Umbilical cord (tissue), 2 donors: ENCODE data around the gene MAMDC4. TPM values are rescaled to one million over a fixed set of nuclear protein-coding genes. Genes with fewer than 3 reads are reported as not detected.
"Not testable (repeated sequence)": the region's sequence is repeated elsewhere in the genome, so short reads cannot be mapped to it uniquely, and the experiment has no call there.

ENCODE experiments used
- DNase-seq: peaks from one replicate; pipeline ENCODE4 v3.0.0-alpha.2; 2015; ENCODE audit warnings: low spot score
- total RNA-seq: library from RNA; depleted of rRNA; stranded (reverse); fragments of >200 nt; gene quantifications from one replicate; pipeline ENCODE4 v1.2.3, GENCODE V29; 2014; ENCODE audit warnings: low replicate concordance; ENCODE audit not compliant: insufficient read depth

Gene MAMDC4
- total RNA-seq, 1 donor from 2014 or later = 4.6 TPM

DNA sequence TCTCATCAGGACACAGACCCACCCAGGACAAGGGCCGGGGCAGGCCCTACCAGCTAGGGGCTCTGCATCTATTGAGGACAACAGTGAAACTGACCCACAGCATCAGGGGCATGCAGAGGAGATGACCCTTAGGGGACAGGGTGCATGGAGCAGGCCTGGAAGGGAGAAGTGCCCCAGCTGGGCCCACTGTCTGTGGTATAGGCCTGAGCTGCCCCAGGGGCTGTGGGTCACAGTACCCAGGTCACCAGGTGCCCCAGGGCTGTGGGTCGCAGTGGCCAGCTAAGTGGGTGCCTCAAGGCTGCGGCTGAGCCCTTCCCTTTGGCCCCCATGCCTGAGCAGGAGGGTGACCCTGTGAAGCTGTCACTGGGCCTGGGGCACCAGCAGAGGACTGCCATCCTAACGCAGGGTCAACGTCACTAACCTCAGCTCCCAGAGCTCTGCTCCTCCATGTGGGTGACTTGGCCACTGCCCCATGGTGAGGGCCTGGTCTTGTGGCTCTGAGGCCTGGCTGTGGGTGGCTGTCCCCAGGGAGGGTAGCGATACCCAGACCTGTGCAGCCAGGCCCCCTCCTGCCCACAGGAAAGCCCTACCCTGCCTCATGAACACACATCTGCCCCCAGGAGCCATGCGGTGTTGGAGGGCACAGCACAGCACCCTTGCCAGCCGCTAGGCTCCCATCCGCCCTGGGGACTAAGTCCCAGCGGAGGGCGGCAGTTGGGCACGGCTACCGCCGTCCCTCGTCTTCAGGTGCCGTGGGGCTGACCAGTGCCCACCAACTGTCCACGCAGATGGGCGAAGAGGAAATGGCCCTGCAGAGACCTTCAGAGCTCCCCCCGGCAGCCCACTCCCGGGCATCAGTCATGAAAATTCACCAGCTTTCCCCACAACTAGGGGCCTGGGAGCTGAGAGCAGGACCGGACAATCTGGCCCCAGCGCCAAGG, 9.1 kb downstream of the MAMDC4 start:
- no peak for DNase-seq

DNA sequence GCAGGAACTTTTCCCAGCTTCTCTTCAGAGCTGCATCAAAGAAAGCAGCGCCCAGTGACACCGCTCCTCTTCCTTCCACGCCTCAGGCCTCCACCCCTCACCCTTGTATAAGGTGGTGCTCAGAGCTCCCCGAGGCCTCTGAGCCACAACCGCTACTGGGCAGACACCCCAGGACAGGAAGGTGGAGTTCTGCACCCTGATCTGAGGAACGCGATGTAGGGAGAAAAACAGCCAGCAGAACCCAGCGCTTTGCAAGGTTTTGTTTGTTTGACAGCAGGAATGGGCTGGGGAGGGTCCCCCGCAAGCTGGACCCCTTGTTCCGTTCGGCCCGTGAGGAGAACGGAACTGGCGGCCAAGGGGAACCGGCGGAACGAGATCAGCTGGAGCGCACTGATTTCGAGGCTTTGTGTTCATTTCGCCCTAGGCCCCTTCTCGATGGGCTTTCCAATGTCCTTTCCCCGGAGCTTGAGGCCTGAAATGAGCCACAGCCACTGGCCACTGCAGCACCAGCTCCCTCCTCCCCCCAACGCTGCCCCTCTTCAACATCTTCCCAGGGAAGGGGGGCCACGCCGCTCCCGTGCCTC, 9.8 kb downstream of the MAMDC4 start:
- no peak for DNase-seq

- DNase-seq = no peak
These were observed 10.9 kb downstream of the MAMDC4 start for GRCh38 chr9:136862849-136863622.

GRCh38 chr9:136863623-136864273, 11.6 kb downstream of the MAMDC4 start:
- no peak for DNase-seq

DNA sequence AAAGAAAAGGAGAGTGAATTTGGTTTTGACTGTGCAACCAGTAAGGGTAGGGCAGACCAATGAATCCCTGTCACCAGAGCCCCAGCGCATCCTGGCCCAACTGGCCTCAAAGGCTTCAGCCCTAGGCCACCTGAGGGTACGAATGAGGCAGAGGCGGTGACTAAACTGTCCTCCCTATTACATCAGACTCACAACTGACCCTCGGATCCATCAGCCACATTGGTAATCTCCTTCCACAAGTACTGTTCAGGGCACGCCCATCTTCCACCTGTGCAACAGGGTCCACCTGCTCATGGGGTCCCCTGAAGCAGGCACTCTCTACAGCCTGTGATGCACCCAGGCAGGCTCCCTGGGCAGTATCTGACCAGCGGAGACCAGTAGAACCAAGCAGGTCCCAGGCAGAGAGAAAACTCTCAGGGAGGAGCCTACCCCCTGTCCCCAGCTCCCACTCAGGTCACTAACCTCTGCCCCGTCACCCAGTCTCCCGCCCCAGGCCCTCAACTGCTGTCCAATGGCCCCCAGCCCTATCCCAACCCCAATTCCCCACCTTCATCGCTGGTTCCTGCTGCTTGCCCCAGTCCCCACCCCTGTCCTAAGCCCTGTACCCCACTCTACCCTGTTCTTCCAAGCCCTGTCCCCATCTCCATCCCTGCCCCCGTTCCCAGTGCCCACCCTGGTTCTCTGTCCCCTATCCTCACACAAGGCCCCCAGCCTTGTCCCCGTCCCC, 13.1 kb downstream of the MAMDC4 start:
- no peak for DNase-seq

DNA sequence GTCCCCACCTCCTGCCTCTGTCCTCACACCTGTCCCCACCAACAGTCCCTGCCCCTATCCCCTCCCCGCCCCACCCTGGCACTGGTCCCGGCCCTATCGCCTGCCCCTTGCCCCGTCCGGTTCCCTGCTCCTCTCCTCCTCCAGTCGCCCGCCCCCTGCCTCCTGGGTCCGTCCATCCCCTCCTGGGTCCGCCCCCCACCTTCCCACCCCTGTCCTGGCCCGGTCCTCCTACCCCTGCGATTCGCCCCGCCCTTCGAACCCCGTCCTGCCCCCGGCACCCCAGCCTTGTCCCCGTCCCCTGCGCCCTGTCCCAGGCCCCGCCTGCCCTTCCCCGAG, 13.6 kb downstream of the MAMDC4 start:
- no peak for DNase-seq

GRCh38 chr9:136866898-136867421, 14.8 kb downstream of the MAMDC4 start:
- DNase-seq = not testable (repeated sequence)

DNA sequence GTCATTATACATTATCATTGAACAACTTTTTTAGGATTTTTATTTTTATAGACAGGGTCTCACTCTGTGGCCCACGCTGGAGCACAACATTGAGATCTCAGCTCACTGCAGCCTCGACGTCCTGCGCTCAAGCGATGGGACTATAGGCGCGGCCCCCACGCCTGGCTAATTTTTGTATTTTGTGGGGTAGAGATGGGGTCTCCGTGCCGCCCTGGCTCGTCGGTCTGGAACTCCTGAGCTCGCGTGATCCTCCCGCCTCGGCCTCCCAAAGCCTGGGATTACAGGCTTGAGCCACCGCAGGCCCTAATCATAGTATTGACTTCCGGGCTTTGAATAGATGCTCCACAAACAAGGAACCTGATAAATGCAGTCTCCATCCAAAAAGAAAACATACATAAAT, 15.3 kb downstream of the MAMDC4 start:
- DNase-seq = no peak

DNA sequence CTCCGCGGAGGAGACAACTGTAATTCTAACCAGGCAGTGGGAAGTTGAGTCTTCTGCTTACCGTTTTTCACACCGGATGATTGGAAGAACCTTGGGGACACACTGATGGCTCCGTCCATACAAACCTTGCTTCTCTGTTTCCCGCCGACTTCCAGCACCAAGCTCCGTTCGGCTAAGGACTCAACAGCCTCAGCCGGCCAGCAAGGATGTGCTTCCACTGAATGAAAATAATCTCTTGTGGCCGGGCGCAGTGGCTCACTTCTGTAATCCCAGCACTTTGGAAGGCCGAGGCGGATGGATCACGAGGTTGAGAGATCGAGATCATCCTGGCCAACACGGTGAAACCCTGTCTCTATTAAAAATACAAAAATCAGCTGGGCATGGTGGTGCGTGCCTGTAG, 15.8 kb downstream of the MAMDC4 start:
- no peak for DNase-seq

DNA sequence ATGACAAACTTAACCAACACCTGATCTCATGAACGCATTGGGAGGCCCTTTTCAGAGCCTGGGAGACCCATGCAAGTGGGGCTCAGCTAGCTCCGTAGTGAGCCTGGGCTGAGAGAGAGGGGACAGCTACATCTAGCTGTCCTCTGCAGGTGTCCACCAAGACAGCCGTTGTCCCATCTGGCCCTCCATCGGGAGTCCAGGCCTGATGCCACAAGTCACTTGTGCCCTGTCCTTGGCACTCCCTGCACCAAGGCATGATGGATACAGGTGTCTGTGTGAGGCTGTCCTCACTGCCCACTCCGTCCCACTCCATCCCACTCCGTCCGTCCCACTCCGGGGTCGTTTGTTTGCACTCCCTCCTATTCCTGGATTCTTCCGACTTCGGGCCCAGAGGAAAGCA, 16.5 kb downstream of the MAMDC4 start:
- DNase-seq = no peak

GRCh38 chr9:136869611-136870010, 17.5 kb downstream of the MAMDC4 start:
- not testable (repeated sequence) for DNase-seq

DNA sequence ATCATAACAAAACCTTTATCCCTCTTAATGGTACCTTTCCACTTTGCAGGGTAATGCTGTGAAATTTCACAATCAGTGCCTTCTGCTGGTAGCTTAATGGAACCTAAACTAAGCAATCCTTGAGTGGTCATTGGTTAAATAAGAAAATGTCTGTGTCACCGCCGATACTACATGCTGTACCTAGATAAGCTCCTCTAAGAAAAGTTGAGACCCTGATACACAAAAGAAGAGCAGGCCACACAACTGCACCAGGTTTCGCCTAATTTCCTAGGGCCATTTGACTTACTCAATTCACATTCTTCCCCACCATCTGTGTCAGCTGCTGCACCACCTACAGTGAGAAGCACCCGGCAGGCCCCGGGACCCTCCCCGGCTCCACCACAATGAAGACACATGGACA, 23.0 kb downstream of the MAMDC4 start:
- no peak for DNase-seq

GRCh38 chr9:136876476-136876875, 24.3 kb downstream of the MAMDC4 start:
- DNase-seq = no peak

- no peak for DNase-seq
These were observed 28.5 kb downstream of the MAMDC4 start for GRCh38 chr9:136880651-136881050.

DNA sequence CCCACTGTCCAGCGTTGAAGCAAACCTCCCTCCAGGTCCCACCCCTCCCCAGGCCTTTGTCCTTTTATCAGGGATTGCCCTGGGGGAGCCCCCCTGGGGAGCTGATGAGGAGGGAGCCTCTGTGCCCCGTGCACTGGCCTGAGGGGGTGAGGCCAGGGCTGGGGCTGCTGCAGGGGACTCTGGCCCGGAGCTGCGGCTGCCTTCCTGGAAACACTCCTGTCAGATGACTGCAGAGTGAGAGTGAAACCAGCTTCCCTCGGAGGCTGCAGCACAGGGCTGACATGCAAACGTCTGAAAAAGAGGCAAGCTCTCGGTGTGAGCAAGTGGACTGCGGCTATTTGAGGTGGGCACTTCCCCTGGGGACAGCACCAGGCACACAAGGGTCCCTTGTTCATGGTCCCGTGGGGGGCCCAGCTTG, 29.6 kb downstream of the MAMDC4 start:
- peak; percentile 70 for DNase-seq

- no peak for DNase-seq
These were observed 30.2 kb downstream of the MAMDC4 start for GRCh38 chr9:136882109-136882946.

- not testable (repeated sequence) for DNase-seq
These were observed 30.8 kb downstream of the MAMDC4 start for GRCh38 chr9:136882947-136883283.

DNA sequence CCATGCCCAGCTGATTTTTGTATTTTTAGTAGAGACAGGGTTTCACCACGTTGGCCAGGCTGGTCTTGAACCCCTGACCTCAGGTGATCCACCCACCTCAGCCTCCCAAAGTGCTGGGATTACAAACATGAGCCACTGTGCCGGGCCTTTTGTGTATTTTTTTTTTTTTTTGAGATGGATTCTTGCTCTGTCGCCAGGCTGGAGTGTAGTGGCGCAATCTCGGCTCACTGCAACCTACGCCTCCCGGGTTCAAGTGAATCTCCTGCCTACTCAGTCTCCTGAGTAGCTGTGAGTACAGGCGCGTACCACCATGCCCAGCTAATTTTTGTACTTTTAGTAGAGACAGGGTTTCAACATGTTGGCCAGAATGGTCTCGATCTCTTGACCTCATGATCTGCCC, 31.5 kb downstream of the MAMDC4 start:
- DNase-seq = not testable (repeated sequence)

GRCh38 chr9:136885950-136886578, 33.9 kb downstream of the MAMDC4 start, which contains the start of gene TRAF2:
TRAF2 (plus strand) TSS chr9:136886516; CDS start chr9:136898741, 12,225 bp downstream.
- peak; percentile 98 for DNase-seq
